KBM-7 (cell line): ENCODE results near the gene INSL3.
"Not testable (repeated sequence)": the region's sequence is repeated elsewhere in the genome, so short reads cannot be mapped to it uniquely, and the experiment has no call there.

Experiments
- DNase-seq: peaks from one replicate; pipeline ENCODE4 v3.0.0-alpha.2; 2015
- in situ Hi-C: fragments of 300-500 bp; cut with MboI; formaldehyde crosslinking; loops from 2 replicates; pipeline ENCODE4 v1.14.3; 2020; ENCODE audit warnings: low sequenced_read_pairs, low pct_unique_long_range_greater_than_20kb, mixed read lengths

The INSL3 gene

DNA sequence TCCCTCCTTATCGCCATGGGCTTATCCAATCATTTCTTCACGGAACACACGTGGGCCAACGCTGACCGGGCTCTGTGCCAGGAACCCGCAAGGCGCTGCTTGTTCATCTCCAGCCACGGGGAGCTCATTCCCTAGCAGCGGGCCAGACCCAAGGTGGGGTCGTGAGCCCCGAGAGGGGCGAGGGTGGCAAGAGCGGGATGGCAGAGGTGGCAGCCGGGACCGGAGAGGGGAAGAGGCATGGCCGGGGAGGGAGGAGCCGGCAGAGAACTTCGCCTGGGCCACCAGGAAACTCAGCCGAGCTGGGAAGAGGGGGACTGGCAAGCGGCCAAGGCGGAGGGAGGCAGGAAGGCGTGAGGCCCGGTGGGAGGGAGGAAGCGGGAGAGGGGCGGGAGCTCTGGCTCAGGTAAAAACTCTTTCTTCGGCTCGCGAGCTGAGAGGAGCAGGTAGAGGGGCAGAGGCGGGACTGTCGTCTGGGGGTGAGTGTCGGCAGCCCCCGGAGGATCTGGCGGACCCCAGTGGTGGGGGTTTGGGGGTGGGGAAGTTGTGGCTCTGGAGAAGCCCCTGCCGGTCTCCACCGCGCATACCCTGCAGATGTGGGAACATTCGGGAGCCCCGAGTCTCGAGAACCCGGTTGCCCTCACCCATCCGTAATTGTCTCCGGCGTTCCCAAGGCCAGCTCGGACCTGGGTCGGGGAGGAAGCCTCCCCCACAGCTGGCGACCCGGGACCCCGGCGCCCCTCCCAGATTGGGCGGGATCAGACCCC, 26.4 kb downstream of the INSL3 start, which contains the start of gene B3GNT3:
B3GNT3 (plus strand) TSS at position 408 of the 764 bp plus-strand sequence. CDS start 12,670 bp downstream, outside the sequence.
- DNase-seq: no peak
- in situ Hi-C loops: no loop called here

DNA sequence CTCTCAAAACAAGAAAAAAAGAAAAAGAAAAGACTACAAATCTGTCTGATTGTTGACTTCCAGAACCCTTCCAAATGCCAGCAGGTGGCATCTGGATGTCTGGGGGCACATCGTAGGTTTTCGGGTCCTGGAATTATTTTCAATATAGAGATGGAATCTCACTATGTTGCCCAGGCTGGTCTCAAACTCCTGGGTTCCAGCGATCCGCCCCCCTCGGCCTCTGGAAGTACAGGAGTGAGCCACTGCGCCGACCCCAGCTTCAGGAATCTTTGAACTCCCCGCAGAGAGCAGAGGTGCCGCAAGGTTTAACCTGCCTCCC, 26.9 kb downstream of the INSL3 start:
- no peak for DNase-seq
- in situ Hi-C loops: no loop called here

DNA sequence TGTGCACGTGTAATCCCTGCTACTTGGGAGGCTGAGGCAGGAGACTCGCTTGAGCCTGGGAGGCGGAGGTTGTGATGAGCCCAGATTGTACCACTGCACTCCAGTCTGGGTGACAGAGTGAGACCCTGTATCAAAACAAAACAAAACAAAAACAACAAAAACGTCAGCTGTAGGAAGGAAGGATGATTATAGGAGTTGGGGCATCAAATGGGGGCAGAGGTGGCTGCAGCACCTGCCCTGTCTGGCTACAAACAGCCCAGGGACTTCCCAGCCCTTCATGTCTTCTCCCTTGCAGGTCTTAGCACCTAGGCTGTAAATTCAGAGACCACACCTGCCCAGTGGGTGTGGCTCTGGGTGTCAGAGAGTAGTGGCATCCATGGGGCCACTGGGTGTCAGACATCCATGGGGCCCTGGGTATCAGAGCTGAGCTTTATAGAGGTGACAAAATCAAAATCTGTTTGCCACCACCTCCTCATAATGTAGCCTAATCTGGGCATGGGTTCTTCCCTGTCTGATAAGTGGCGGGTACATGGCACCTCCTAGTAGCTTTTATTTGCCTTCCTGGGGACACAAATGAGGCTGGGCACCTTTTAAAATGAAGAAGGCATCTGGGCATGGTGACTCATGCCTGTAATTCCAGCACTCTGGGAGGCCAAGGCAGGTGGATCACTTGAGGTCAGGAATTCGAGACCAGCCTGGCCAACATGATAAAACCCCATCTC, 31.1 kb downstream of the INSL3 start:
- no peak for DNase-seq
- in situ Hi-C loops: no loop called here

DNA sequence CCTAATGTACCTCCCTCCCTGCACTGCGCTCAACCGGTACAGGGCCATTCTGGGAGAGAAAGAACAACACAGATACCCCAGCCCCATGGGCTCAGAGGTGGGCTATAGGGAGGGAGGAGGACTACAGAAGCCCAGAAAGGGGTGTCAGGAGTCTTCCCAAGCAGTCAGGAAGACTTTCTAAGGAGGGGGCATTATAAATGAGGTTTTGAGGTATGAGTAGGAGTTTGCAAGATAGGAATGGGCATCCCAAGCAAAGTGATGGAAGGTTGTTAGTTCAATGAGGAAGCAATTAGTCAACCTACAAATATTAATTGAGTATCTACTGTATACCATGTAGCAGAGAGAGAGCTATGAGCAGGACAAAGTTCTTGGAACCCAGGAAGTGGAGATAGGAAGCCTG, 32.7 kb downstream of the INSL3 start:
- DNase-seq: no peak
- in situ Hi-C loops: no loop called here

DNA sequence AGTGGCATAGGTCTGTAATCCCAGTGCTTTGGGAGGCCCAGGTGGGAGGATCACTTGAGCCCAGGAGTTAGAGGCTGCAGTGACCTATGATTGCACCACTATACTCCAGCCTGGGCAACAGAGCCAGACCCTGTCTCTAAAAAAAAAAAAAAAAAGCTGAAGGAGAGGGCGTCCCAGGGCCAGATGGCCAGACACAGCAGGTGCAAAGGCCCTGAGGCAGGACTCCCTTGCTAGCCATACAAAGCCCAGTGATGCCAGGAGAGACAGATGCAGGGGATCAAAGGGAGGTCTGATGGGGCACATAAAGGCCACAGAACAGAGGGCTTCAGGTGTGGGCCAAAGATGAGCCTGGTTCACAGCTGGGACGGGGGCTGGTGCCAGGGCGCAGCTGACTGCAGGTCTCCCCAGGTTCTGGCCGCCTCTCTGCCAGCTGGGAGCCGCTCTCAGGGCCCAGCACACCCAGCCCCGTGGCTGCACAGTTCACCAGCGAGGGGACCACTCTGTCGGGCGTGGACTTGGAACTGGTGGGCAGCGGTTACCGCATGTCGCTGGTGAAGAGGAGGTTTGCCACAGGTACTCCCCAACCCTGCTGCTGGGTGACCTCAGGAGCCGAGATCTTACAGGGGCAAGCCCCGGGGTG, 33.9 kb downstream of the INSL3 start:
- DNase-seq: no peak
- in situ Hi-C loops: no loop called here

DNA sequence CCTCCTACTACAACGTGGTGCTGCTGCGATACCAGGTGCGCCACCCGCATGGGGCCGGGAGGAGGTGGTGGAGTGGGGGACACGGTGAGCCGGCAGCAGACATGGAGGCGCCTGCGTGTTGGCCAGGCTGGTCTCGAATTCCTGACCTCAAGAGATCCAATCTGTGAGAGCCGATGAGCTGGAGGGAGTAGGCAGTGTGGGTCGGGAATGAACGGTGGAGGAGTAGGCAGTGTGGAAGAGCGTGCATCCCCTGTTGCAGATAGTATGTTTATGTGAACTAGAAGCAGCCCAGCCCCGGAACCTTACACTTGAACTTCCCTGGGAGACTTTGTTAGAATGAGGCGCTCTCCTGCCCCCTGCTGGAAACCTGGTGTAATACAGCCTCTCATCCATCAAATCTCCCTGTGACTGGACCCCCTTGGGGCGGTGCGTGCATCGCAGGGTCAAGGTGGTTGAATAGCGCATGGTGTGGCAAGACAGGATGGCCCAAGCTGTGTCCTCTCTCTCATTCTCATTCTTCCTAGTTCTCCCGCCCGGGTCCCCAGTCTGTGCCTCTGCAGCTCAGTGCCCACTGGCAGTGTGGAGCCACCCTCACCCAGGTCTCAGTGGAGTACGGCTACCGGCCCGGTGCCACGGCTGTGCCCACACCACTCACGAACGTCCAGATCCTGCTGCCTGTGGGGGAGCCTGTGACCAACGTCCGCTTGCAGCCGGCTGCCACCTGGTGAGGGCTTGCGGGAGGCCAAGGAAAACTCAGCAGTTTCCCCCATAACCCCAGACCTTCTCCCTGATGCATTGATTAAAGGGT, 36.9 kb downstream of the INSL3 start:
- in situ Hi-C loops: no loop called here
- peak; percentile 79 for DNase-seq

DNA sequence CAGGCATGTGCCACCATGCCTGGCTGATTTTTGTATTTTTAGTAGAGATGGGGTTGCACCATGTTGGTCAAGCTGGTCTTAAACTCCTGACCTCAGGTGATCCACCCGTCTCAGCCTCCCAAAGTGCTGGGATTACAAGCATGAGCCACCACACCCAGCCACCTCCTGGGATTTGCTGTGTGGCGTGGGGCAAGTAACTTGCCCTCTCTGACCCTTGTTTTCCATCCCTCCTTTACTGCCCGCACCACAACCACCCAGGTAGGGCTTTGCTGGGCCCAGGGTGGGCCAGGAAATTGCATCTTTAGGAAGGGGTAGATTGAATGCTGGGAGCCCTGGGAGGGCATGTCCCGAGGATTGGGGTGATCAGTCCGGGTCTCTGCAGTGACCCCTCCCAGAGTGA, 37.6 kb downstream of the INSL3 start:
- in situ Hi-C loops, DNase-seq: not testable (repeated sequence)

DNA sequence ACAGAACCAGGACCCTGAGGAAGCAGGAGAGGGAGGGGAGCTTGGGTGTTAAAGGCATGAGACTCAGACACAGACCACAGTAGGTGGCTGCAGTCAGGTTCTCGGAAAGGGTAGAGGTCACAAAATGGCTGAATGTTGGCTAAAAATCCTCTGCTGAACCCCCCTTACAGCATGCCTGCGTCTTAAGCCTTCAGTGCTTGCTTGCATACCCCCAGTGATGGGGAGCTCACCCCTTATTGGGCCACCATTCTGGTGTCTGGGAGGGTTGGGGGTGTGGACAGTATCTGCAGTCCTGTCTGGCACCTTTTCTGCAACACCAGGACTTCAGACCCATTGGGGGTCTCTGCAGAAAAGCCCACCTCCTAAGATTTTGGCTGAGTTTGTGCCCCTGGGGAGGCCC, 40.5 kb downstream of the INSL3 start:
- in situ Hi-C loops: no loop called here
- no peak for DNase-seq

DNA sequence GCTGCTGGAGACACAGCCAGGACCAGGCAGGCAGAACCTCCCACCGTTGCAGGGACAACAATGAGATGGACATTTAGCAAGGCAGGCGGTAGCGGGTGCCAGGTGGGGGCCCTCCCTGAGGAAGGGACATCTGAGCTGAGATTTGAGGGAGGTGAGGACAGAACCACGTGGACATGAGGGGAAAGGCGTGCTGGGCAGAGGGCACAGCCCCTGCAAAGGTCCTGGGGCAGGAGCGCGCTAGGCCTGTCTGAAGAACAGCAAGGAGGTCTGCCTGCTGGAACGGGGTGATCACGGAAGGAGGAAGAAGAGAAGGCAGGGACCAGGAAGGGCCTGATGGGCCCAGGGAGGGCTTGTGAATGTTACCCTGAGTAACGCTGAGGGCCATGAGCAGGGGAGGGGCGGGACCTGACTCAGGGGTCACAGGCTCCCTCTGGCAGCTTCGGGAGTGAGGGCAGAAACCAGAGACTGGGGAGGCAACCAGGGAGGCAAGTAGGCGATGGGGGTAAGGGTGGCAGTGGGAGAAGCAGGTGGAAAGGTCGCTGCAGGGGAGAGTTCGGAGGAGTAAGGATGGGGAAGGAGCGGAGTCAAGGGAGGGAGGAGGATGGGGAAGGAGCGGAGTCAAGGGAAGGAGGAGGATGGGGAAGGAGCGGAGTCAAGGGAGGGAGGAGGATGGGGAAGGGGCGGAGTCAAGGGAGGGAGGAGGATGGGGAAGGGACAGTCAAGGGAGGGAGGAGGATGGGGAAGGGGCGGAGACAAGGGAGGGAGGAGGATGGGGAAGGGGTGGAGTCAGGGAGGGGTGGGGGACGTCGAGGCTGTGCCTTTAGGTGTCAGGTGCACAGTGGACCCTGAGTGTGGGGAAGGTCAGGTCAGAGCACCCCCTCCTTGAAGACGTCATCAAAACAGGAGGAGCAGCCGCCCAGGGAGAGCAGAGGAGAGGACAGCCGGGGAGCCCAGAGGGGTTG, 42.1 kb downstream of the INSL3 start:
- peak; percentile 83 for DNase-seq
- in situ Hi-C loops: no loop called here

DNA sequence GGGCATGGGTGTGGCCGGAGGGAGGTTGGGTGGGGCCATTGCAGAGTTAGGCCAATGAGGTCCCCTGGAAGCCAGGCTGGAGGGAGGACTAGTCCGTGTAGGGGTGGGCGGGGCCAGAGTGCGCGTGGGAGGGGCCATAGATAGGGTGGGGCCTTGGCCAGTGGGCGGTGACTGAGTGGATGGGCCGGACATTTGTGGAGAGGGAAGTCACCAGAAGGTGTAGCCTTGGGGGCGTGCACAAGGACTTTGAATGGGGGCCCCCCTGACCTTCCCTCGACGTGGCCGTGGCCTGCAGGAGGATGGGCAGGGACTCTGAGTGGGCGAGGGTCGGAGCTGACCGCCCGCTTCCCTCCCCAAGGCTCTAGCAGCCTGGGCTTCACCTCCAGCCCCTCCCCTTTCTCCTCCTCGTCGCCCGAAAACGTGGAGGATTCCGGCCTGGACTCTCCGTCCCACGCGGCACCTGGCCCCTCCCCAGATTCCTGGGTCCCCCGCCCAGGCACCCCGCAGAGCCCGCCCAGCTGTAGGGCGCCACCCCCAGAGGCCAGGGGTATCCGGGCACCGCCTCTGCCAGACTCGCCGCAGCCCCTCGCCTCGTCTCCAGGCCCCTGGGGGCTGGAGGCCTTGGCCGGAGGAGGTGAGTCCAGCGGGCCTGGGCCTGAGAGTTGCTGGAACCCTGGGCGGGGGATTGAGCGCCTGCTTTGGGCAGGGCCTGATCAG, 42.9 kb downstream of the INSL3 start:
- in situ Hi-C loops: no loop called here
- peak; percentile 42 for DNase-seq

DNA sequence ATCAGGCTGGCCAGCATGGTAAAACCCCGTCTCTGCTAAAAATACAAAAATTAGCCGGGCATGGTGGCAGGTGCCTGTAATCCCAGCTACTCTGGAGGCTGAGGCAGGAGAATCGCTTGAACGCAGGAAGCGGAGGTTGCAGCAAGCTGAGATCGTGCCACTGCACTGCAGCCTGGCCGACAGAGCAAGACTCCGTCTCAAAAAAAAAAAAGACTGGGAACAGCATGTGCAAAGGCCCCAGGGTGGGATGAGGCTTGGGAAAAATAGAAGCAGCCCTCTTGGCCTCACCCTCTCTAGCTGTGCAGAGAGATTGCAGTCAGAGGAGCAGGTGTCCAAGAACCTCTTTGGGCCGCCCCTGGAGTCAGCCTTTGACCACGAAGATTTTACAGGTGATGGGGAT, 43.5 kb downstream of the INSL3 start:
- in situ Hi-C loops, DNase-seq: not testable (repeated sequence)

DNA sequence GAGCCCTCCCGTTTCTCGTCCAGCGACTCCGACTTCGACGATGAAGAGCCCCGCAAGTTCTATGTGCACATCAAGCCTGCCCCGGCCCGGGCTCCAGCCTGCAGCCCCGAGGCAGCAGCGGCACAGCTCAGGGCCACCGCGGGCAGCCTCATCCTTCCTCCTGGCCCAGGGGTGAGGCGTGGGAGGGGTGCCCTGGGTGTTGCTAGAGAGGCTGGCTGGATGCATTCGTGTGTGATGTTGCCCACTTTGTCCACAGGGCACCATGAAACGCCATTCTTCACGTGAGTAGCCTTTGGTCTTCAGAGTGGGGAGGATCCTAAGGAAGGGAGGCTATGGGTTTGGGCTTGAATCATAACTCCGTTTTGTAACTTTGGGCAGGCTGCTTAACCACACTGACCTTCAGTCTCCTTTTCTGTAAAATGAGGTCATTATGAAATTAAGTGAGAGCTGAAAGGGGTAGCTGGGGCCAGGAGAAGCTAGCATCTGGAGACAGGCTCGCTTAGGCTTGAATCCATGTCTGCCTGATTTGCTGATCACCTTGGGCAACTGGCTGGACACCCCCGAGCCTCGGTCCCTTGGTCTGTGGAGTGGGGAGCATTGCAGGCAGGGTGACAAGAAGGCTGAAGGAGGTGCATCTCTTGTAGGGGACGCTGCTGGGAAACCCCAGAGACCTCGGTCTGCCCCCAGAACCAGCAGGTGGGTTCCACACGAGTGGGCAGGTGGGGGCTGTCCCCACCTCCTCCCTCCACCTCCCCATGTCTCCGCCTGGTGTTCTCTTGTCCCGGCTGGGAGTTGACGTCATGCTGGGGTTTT, 45.1 kb downstream of the INSL3 start:
- DNase-seq: no peak
- in situ Hi-C loops: no loop called here

DNA sequence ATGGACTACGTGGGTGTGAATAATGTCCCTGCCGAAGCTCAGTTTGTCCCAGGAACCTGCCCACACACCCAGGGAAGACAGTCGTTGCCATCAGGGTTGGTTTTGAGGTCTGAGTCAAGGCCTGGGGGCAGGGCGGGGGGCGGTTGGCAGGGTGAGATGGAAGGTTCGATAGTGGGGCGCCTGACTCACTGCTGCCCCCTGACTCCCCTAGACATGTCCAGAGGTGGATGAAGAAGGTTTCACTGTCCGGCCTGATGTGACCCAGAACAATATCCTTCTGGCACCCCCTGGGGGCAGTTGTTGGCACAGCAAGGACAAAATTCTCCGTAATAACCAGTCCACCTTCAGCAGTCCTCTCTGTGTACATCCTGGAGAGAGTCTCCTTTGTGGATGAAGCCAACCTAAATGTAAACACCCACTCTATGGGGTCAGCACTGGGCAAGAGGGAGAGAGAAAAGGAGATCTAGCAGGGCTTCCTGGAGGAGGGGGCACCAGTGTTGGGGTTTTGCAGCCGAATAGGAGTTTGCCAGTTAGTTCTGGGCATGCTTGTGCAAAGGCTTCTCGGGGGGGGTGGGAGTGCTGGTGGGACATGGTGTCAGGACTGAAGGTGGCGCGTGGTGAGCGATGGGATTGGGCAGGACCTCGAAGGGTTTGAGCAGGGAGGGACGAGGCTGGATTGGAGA, 45.9 kb downstream of the INSL3 start:
- in situ Hi-C loops: no loop called here
- DNase-seq: peak; percentile 57

DNA sequence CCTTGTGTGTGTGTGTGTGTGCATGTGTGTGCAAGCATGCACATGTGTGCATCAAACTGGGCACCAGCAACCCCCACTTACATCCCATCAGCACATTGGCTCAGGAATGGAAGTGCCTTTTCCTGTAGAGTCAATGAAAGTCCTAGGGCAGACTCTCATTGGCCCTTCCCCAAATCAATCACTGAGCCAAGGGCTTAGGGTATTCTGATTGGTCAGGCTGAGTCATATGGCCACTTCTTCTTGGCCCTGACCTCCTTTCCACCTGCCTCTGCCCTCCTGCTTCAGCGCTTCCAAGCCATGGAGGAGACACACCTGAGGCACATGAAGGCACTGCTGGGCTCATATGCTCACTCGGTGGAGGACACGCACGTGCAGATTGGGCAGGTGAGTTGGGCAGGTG, 49.1 kb downstream of the INSL3 start:
- in situ Hi-C loops: no loop called here
- peak; percentile 42 for DNase-seq

DNA sequence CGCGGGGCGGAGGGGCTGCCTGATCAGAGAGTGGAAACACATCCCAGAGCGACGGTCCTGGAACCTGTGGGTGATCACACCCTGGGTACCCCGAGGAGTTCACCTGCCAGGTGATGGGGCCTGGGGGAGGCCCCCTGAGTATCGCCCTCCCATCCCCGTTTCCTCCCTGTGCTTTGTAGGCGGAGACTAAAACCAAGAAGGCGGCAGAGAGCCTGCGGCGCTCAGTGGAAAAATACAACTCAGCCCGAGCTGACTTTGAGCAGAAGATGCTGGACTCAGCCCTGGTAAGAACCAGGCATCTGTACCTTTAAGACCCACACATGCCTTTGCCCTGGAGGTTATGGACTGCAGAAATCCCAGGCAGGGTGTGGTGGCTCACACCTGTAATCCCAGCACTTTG, 50.7 kb downstream of the INSL3 start:
- DNase-seq: no peak
- in situ Hi-C loops: no loop called here

DNA sequence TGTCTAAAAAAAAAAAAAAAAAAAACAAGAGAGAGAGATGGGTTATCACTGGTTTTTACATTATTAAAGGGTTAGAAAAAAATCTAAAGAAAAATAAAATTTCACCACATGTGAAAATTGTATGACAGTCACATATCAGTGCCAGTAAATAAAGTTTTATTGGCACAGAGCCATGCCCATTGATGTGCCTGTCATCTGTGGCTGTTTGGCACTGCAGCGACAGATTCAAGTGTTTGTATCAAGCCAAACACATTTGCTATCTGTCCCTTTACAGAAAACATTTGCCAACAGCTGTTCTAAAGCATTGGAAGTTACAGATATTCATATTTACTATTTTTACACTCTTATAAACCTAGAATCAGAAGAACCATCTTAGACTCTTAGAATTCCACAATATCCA, 53.8 kb downstream of the INSL3 start:
- in situ Hi-C loops: no loop called here
- no peak for DNase-seq
